Ovary (tissue), 3 donors: ENCODE results near the gene ALDOC.

Experiments used
- EP300 ChIP-seq: sonication (generic); formaldehyde crosslinking; IDR thresholded peaks from one replicate; pipeline ENCODE4 v1.6.1; 2017; ENCODE audit warnings: antibody characterized with exemption
- TF ChIP-seq, protein P1 (sequence below), 3 donors: fragments of 450-650 bp in 2 of 3; fragments of 200-600 bp in 1 of 3; IDR thresholded peaks; one replicate each; pipeline versions ENCODE4 v1.5.1 to v1.8.0; 2016 to 2022; ENCODE audit warnings: antibody characterized with exemption in 3 of 3, mild to moderate bottlenecking in 1 of 3
- donor health status: DM: no; HTN: no; CAD: no.

DNA sequence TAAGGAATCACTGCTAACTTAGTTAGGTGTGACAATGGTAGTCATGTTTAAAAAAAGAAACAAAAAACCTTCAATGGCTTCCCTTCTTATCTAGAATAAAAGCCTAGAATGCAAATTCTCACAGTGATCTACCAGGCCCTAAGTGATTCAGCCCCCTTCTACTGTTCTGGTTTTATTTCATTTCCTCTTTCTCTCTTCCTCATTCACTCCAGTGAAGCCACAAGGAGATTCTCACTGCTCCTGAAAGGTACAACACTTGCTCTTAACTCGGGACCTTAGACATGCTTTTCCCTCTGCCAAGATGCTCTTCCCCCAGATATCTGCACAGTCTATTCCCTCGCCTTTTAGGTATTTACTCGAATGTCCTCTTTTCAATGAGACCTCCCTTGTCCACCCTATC lies 9.1 kb downstream of the ALDOC start:
- TF ChIP-seq, protein P1, sequence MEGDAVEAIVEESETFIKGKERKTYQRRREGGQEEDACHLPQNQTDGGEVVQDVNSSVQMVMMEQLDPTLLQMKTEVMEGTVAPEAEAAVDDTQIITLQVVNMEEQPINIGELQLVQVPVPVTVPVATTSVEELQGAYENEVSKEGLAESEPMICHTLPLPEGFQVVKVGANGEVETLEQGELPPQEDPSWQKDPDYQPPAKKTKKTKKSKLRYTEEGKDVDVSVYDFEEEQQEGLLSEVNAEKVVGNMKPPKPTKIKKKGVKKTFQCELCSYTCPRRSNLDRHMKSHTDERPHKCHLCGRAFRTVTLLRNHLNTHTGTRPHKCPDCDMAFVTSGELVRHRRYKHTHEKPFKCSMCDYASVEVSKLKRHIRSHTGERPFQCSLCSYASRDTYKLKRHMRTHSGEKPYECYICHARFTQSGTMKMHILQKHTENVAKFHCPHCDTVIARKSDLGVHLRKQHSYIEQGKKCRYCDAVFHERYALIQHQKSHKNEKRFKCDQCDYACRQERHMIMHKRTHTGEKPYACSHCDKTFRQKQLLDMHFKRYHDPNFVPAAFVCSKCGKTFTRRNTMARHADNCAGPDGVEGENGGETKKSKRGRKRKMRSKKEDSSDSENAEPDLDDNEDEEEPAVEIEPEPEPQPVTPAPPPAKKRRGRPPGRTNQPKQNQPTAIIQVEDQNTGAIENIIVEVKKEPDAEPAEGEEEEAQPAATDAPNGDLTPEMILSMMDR (IDR thresholded peaks at IDR 0.05), result no peak
- TF ChIP-seq EP300, result no peak
